Tibial nerve (tissue), 4 donors: ENCODE results near the gene PRDM5.

Experiments
- EP300 ChIP-seq, 2 donors: sonication (generic); formaldehyde crosslinking; IDR thresholded peaks; one replicate each; pipeline ENCODE4 v1.6.1; 2017; ENCODE audit warnings: antibody characterized with exemption in 2 of 2, mild to moderate bottlenecking in 1 of 2
- POLR2A ChIP-seq, 2 donors: fragments of 450-650 bp; IDR thresholded peaks; one replicate each; pipeline ENCODE4 v1.6.1; 2017; ENCODE audit warnings: antibody characterized with exemption in 2 of 2, mild to moderate bottlenecking in 2 of 2, moderate library complexity in 2 of 2
- TF ChIP-seq, protein P1 (sequence below), 5 experiments: fragments of 200-600 bp in 3 of 5; fragments of 450-650 bp in 2 of 5; sonication (generic) in 3 of 5; IDR thresholded peaks; one replicate each; pipeline ENCODE4 v1.5.1; 2016 to 2019; ENCODE audit warnings: antibody characterized with exemption in 5 of 5, mild to moderate bottlenecking in 3 of 5, moderate library complexity in 2 of 5

DNA sequence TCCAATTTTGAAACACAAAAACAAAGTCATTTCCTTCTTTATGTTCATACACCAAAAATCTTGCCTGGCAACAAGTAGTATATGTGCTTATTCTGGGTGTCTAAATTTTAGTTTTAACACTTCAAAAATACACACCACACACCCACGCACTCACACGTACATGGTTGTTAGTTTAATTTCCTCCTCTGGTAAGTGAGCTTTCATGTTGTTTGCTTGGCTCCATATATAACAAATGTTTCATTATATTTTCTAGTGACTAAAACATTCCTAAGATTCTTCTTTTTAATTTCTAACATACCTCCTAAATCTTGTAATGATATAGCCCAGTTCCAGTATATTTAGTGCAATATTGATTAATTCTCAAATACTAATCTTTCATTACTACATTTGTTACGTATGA is 80.9 kb downstream of the PRDM5 start:
- TF ChIP-seq, protein P1, sequence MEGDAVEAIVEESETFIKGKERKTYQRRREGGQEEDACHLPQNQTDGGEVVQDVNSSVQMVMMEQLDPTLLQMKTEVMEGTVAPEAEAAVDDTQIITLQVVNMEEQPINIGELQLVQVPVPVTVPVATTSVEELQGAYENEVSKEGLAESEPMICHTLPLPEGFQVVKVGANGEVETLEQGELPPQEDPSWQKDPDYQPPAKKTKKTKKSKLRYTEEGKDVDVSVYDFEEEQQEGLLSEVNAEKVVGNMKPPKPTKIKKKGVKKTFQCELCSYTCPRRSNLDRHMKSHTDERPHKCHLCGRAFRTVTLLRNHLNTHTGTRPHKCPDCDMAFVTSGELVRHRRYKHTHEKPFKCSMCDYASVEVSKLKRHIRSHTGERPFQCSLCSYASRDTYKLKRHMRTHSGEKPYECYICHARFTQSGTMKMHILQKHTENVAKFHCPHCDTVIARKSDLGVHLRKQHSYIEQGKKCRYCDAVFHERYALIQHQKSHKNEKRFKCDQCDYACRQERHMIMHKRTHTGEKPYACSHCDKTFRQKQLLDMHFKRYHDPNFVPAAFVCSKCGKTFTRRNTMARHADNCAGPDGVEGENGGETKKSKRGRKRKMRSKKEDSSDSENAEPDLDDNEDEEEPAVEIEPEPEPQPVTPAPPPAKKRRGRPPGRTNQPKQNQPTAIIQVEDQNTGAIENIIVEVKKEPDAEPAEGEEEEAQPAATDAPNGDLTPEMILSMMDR (IDR thresholded peaks at IDR 0.05): no peak
- no peak for TF ChIP-seq POLR2A (IDR thresholded peaks at IDR 0.05)
- no peak for TF ChIP-seq EP300 (IDR thresholded peaks at IDR 0.05)
